Measurements from ENCODE around the gene RCC2.

GRCh38 chr1:17471393-17471792, 31.9 kb upstream of the RCC2 start:
- TF ChIP-seq CTCF (IDR thresholded peaks at IDR 0.05) (no peak), REST (IDR thresholded peaks at IDR 0.05; ENCODE audit: insufficient read depth in 1 of 2, low read depth in 2 of 2, low read length in 1 of 2) (no peak), POLR2AphosphoS5 (IDR thresholded peaks at IDR 0.05; ENCODE audit: low read depth, low read length) (no peak)
